Stomach smooth muscle (tissue), 2 donors: ENCODE measurements around the gene MDC1.

Source experiments
- H3K27ac ChIP-seq: one replicate; pipeline ENCODE4 v1.7.0; 2013; ENCODE audit warnings: mild to moderate bottlenecking, low read length, inconsistent platforms
- H3K27me3 ChIP-seq, 2 donors: one replicate each; pipeline ENCODE4 v1.7.0; 2013; ENCODE audit warnings: low read length in 2 of 2; ENCODE audit not compliant: insufficient read depth in 2 of 2, control insufficient read depth in 1 of 2
- H3K36me3 ChIP-seq, 2 donors: one replicate each; pipeline ENCODE4 v1.7.0; 2013; ENCODE audit warnings: low read length in 2 of 2; ENCODE audit not compliant: control insufficient read depth in 2 of 2, insufficient read depth in 2 of 2
- H3K4me1 ChIP-seq: one replicate; pipeline ENCODE4 v1.7.0; 2013; ENCODE audit warnings: low read length; ENCODE audit not compliant: control insufficient read depth, insufficient read depth
- H3K4me3 ChIP-seq, 2 donors: one replicate each; pipeline ENCODE4 v1.7.0; 2013; ENCODE audit warnings: low read length in 2 of 2
- H3K9ac ChIP-seq, 2 donors: one replicate each; pipeline ENCODE4 v1.7.0; 2013; ENCODE audit warnings: low read length in 2 of 2, mild to moderate bottlenecking in 1 of 2
- H3K9me3 ChIP-seq, 2 donors: one replicate each; pipeline ENCODE4 v1.7.0; 2013; ENCODE audit warnings: low read length in 2 of 2; ENCODE audit not compliant: control insufficient read depth in 2 of 2
- donor health status: healthy.
- donor health status: Pancreatic carcinoma.

MDC1 gene

DNA sequence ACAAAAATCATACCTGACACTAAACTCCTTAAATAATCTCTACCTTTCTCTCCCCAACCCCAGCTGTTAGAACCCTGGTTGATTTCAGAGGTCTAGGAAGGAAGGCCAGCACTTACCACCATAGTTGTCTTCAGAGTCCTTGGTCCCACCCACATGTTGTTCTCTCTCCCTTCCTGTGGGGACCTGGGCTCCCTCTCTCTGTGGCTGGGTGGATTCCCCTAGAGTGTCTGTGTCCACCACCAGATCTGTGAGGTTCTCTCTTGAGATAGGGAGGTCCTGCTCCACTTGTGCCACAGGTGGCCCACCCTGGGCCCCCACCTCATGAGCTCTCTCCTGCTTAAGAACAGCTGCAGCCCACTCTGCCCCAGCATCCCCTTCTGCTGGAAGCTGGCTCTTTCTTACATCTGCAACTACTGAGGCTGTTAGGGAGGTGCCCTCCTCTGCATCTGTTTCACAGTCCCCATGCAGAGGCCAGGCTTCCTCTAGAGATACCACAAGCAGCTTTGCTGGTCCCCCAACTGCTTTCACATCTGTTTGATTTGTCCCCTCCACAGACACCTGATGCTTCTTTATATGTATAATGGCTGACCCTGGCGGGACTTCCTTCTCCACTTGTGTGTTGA, 5.2 kb downstream of the MDC1 start:
- H3K27ac ChIP-seq, result no peak overlapping the region
- H3K4me3 ChIP-seq, result no peak overlapping the region
- no peaks in the 10 kb centered on the region for H3K9me3 ChIP-seq
- no peaks in the 10 kb centered on the region for H3K27me3 ChIP-seq
- H3K36me3 ChIP-seq, result peaks cover 43% of the 10 kb centered on the region in 2 donors
- H3K9ac ChIP-seq, result no peak overlapping the region
- H3K4me1 ChIP-seq, result peaks cover 6% of the 10 kb centered on the region

DNA sequence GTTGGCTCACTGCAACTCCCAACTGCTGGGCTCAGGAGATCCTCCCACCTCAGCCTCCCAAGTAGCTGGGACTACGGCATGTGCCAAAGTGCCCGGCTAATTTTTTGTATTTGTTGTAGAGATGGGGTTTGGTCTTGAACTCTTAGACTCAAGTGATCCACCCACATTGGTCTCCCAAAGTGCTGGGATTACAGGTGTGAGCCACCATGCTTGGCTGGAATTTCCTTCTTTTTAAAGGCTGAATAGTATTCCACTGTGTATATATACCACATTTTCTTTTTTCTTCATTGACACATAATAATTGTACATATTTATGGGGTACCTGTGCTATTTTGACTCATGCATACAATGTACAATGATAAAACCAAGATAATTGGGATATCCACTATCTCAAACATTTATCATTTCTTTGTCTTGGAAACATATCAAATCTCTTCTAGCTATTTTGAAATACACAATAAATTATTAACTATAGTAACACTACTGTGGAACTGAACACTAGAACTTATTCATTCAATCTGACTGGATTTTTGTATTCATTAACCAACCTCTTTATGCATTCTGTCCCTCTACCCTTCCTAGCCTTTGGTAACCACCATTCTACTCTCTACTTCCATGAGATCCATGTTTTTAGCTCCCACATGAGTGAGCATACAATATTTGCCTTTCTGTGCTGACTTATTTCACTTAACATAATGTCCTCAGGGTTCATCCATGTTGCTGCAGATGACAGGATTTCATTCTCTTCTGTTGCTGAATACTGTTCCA, 7.8 kb downstream of the MDC1 start:
- peaks cover 2% of the 10 kb centered on the region for H3K4me1 ChIP-seq
- no peaks in the 10 kb centered on the region for H3K9me3 ChIP-seq
- no peak overlapping the region for H3K4me3 ChIP-seq
- H3K27ac ChIP-seq, result no peak overlapping the region
- no peaks in the 10 kb centered on the region for H3K27me3 ChIP-seq
- H3K9ac ChIP-seq, result no peak overlapping the region
- H3K36me3 ChIP-seq, result peaks cover 51 to 53% of the 10 kb centered on the region in 2 donors

DNA sequence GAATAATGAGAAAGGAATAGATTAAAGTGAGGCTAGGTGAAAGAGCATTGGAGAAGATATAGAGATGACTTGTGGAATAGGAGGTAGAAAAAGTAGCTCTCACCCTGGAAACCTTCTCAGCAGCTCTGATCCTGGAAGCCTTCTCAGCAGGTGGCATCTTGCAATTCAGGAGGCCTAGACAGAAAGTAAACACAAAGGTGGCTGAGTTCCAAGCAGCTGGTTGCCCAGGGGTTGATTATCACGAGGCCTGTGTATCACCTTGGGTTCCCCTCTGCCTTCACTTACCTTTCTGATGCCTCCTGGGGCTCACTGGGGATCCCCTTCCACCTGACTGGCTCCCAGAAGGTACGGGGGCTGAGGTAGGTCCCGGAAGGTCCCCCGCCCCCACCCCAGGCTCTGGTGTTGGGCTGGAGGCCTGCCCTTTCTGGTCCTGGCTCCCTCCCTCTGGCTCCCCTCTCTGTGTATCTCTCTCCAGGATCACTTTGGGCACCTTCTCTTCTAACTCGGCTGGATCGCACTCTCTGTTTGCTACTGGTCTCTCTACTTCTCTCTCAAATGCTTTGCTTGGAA, 9.7 kb downstream of the MDC1 start:
- Histone ChIP-seq H3K27ac (no peak overlapping the region), H3K27me3 (no peaks in the 10 kb centered on the region), H3K9me3 (no peaks in the 10 kb centered on the region), H3K4me1 (peaks cover 2% of the 10 kb centered on the region), H3K4me3 (no peak overlapping the region), H3K36me3 (peaks cover 49 to 50% of the 10 kb centered on the region in 2 donors), H3K9ac (no peak overlapping the region)

DNA sequence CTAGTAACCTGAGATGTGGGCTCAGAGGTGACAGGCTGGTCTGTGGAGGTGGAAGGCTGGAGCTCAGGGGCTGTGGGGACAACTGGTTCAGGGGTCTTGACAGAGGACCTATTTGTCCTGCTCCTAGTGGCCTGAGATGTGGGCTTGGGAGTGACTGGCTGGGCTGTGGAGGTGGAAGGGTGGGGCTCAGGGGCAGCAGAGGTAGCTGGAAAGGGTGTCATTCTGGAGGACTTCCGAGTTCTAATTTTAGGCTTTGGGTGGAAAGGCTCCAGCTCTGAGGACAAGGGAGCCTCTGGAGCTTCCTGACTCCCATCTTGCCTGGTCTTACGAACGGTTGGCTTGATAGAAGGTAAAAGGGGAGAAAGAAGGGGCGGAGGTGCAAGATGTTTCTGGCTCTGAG, 11.5 kb downstream of the MDC1 start:
- H3K36me3 ChIP-seq, result peaks cover 35 to 37% of the 10 kb centered on the region in 2 donors
- peaks cover 2% of the 10 kb centered on the region for H3K4me1 ChIP-seq
- H3K9ac ChIP-seq, result no peak overlapping the region
- H3K9me3 ChIP-seq, result no peaks in the 10 kb centered on the region
- H3K27ac ChIP-seq, result no peak overlapping the region
- H3K4me3 ChIP-seq, result no peak overlapping the region
- H3K27me3 ChIP-seq, result no peaks in the 10 kb centered on the region

DNA sequence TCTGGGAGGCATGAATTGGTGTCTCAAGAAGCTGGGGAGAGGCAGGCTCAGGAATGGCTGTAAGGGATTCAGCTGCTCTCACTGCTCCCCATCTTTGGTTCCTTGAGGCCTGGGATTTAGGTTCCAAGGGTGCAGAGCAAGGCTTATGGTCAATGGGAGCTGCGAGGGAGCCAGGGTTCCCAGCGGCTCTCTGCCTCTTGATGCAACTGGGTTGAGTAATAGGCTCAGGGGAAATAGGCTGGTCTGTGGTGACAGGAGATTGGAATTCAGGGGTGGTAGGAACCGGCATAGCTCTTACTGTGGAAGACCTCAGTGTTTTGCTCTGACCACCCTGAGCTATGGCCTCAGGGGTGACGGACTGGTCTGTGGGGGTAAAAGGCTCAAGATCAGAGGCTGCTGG, 13.3 kb downstream of the MDC1 start:
- Histone ChIP-seq H3K4me1 (peaks cover 2% of the 10 kb centered on the region), H3K4me3 (no peak overlapping the region), H3K27ac (no peak overlapping the region), H3K27me3 (no peaks in the 10 kb centered on the region), H3K36me3 (peaks cover 41 to 44% of the 10 kb centered on the region in 2 donors), H3K9me3 (no peaks in the 10 kb centered on the region), H3K9ac (no peak overlapping the region)

DNA sequence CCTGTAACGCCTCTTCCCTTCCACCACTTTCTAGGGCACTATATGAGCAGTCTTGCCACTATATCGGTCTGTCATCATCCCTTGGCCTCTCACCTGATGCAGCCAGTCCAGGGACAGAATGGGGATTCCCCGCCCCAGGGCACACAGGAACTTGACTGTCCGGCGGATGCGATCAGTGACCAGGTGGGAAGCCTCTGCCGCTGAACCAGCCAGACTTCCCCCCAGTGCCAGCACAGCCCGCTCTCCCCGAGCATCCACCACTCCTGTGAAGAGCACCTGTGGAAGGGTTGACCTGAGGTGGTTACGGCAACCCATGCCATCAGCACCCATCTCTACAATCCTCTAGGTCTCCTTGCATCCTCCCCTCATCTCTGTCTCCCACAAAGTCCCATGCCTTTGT, 14.1 kb downstream of the MDC1 start:
- Histone ChIP-seq H3K9me3 (no peaks in the 10 kb centered on the region), H3K27ac (no peak overlapping the region), H3K4me1 (peaks cover 2% of the 10 kb centered on the region), H3K27me3 (no peaks in the 10 kb centered on the region), H3K4me3 (no peak overlapping the region), H3K9ac (no peak overlapping the region), H3K36me3 (peaks cover 38 to 39% of the 10 kb centered on the region in 2 donors)

DNA sequence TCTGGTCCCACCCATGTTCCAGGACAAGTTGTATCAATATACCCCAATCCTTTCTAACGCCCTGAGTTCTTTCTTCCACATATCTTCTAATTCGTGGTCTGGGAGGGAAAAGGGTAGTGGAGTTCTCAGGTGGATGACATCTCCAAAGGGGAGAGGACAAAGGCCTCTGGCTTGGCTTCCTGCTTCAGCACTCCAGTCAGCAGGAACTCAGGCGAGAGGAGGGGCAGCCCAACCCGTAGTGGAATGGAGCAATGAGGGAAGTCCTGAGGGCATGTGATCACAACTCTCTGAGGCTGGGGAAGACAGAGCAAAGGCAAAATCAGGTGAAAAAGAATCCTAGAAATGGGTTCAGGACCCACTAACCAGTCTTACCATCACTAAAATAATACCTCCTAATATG, 16.7 kb downstream of the MDC1 start:
- peaks cover 24% of the 10 kb centered on the region in 2 donors for H3K36me3 ChIP-seq
- no peaks in the 10 kb centered on the region for H3K27me3 ChIP-seq
- no peak overlapping the region for H3K27ac ChIP-seq
- H3K9ac ChIP-seq, result no peak overlapping the region
- peaks cover 2% of the 10 kb centered on the region for H3K4me1 ChIP-seq
- H3K4me3 ChIP-seq, result no peak overlapping the region
- H3K9me3 ChIP-seq, result no peaks in the 10 kb centered on the region

DNA sequence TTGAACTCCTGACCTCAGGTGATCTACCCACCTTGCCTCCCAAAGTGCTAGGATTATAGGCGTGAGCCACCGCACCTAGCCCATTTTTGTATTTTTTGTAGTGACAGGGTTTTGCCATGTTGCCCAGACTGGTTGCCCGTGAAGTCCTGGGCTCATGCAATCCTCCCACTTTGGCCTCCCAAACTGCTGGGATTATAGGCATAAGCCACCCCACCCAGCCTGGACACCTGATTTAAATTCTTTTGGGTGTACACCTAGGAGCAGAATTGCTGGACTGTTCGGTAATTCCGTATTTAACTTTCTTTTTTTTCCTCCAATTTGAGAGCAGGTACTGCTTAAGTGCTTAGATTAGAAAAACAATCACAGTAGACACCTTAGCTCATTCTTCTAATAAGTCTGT, 20.6 kb downstream of the MDC1 start:
- Histone ChIP-seq H3K9ac (no peak overlapping the region), H3K4me1 (no peaks in the 10 kb centered on the region), H3K9me3 (no peaks in the 10 kb centered on the region), H3K27me3 (no peaks in the 10 kb centered on the region), H3K27ac (no peak overlapping the region), H3K36me3 (peaks cover 4 to 10% of the 10 kb centered on the region in 2 donors), H3K4me3 (no peak overlapping the region)

DNA sequence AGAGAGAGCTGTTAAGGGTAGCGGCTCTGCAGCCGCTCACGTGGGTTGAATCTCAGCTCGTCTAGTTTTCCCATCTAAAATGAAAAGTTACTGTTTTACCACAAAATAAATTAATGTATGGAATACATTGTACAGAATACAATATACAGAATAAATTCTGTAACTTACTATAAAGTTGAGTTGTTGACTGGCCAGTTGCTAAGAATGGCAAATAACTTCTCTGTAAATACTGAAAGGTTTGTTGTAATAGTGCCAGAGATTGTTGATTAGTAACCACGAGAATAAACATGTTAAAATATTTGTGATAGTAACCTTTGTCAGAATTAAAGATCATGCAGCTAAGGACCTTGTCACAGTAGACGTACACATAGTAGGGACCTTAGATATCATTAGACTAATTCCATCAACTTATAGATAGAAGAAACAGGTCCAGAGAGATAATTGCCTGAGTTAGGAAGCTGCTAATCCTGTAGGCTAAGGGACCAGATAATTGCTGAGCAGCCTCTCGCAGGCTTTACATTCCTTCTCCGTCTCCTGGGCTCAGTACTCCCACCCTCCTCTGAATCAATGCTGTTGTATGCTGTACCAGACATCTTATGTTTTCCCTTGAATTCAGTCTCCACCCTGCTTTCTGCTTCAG, 25.8 kb downstream of the MDC1 start:
- Histone ChIP-seq H3K4me1 (peaks cover 30% of the 10 kb centered on the region), H3K4me3 (peak overlapping the region; percentile 74 to 94), H3K27me3 (no peaks in the 10 kb centered on the region), H3K9ac (peak overlapping the region; percentile 39 to 65), H3K27ac (peak overlapping the region; percentile 98), H3K36me3 (no peaks in the 10 kb centered on the region), H3K9me3 (no peaks in the 10 kb centered on the region)

DNA sequence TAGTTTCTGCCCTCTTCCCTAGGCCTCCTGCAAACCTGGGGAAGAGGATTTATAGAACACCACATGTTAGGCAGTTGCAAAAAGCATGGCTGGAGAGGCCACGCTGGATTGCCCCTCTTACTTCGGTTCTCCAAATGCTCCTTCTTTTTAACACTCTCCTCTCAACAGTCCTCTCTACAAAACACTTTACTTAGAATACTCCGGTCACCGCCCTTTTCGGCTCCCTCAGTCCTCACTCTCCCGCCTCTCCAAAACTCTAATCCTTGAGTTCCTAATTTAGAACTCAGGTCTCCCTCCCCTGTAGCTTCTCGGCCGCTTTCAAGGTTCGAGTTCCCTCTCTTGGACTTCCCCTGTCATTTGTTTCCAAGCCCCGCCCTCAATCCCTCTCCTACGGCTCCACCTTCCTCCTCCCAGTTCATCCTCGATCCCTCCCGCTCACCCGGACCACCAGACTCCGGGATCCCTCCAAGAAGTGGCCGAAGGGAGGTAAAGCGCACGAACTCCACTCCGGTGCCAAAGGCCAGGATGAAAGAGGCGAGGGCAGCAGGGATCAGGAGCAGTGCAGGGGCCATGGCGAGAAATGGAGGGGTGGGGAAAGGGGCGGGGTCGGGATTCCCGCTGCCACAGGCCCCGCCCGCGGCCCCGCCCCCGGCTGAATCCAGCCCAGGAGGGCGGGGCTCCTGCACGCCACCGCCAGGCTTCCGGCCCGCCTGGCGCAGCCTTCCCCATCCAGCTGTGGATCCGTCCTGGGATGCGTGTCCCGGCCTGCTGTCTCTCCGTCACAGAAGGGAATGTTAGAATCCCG, 26.5 kb downstream of the MDC1 start, which contains the start of gene NRM:
Gene NRM (minus strand): TSS at position 582 of the 805 bp plus-strand sequence. CDS start 10 bp downstream, at position 572.
- Histone ChIP-seq H3K9me3 (no peaks in the 10 kb centered on the region), H3K36me3 (no peaks in the 10 kb centered on the region), H3K4me3 (peak within 1 kb of the TSS; percentile 74 to 94), H3K27me3 (no peaks in the 10 kb centered on the region), H3K9ac (peak within 1 kb of the TSS; percentile 39 to 65), H3K4me1 (peaks cover 37% of the 10 kb centered on the region), H3K27ac (peak within 1 kb of the TSS; percentile 98)
